GM18502 (cell line): ENCODE results near the gene PLS1.
"Not testable (repeated sequence)": the region's sequence is repeated elsewhere in the genome, so short reads cannot be mapped to it uniquely, and the experiment has no call there.

Experiments used
- ATAC-seq: cut with Tn5 transposase; IDR thresholded peaks from one replicate; pipeline ENCODE4 v1.9.1; 2021; ENCODE audit warnings: mild to moderate bottlenecking; ENCODE audit not compliant: unreplicated experiment, poor library complexity

Gene PLS1

DNA sequence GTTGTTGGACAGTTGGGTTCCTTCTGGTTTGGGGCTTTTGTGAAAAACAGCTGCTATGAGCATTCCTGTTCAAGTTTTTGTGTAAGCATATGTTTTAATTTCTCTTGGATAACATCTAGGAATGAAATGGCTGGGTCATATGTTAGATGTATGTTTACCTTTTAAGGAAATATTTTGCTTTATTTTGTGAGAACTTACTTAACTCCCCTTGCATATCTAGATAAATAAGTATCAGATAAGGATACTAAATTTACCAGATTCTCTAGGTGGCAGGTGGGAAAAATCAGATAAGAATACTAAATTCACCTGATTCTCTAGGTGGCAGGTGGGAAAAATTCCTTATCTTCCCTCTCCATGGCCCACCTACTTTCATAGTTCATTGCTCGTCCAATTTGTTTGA is 1.1 kb upstream of the PLS1 start:
- no peak for ATAC-seq

DNA sequence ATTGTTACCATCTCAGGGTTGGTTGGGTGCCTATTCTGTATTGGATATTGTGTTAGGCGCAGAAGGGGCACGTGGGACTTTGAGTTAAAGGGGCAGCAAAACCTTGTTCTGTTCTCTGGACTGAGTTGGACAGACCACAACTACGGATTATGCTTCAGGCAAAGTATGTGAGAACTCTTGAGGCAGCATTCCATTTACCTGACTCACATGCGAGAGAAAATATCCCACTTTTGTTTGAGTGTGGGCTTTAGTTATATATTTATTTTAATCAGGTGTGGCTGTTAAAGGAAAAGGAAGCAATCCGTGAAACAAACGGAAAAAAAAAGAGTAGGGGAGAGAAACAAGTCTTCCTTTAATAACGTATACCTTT is 627 bp upstream of the PLS1 start:
- ATAC-seq = no peak

DNA sequence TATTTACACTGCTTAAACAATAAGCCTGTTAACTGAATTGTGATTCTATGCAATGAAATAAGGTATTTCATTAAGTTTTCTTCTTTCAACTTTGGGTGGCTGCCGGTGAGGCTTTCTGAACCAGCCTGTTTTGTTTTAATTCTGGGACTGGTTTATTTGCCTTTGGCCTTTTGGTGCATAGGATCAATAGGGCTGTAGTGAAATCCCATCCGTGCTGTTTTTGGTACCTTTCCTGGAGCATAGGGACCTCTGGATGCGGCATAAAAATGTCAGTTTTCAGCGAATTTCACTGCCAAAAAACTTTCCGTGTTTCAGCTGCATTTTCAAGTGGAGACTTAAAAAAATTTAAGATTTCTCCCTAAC is 514 bp downstream of the PLS1 start:
- no peak for ATAC-seq

DNA sequence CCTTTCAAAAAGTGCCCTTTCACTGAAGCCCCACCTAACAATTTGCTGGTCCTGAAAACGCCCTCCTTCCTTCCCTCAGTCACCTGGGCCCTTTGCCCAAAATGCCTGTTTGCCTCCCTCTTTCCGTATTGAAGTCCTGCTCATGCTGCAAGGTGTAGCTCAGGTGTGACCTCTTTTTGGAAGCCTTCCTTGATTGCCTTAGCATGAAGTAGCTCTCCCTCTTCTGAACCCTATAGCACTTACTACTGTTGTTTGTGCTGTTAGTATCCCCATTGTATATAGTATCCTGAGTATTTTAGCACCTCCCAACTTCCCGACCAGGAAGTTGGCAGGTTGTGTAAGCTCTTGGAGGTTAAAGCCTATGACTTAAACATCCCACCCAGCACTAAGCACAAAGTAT is 1.7 kb downstream of the PLS1 start:
- ATAC-seq = no peak

DNA sequence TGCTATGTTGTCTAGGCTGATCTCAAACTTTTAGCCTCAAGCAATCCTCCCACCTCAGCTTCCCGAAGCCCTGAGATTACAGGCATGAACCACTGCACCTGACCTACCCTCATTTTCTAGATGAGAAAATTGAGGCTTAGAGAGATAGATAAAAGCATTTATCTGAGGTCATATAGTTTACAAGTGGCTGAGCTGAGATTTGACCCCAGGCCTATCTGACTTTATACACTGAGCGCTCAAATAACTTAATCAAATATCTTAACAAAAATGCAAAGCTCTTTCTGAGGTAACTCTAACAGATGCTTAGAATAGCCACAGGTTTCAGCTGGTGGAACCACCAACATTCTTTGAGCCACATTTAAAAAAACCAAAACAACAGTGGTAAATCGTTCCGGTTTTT is 5.5 kb downstream of the PLS1 start:
- ATAC-seq = no peak

DNA sequence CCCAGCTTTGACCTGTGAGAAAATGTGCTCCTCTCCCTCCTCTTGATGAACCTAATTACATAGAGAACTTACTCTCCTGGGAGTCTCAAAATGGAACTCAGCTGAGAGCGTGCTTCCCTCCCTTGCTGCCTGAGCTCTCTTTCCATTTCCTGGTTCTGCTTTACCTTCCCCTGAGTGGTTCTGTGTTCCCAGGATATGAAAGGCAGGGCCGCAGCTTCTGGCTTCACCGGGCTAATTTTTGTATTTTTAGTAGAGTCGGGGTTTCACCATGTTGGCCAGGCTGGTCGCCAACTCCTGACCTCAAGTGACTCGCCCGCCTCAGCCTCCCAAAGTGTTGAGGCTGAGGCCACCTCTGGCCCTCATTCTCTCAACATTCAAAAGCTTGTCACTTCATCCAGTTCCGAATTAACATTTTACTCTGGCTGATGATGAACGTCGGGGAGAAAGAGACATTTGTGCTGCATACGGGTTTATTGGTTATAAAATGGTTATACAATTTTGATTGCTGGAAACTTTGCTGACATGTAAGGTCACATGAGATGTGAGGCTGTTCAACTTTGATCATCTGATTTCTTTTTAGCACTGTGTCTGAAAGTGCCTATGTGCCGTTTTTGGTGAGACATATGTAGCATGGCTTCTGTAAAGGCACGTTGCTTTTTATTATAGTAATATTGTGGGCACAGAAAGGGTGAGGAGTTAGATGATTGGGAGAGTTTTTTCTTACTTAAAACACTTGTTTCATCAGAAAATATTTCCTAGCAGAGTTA is 6.6 kb downstream of the PLS1 start:
- ATAC-seq = no peak

DNA sequence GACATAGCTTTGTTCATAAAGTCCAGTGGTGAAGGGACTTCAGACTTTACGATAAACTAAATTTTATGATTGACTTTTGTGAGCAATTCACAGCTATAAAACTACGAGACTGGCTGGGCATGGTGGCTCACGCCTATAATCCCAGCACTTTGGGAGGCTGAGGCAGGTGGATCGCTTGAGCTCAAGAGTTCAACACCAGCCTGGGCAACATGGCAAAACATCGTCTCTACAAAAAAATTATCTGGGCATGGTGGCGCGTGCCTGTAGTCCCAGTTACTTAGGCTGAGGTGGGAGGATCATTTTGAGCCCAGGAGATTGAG is 7.2 kb downstream of the PLS1 start:
- ATAC-seq = not testable (repeated sequence)

DNA sequence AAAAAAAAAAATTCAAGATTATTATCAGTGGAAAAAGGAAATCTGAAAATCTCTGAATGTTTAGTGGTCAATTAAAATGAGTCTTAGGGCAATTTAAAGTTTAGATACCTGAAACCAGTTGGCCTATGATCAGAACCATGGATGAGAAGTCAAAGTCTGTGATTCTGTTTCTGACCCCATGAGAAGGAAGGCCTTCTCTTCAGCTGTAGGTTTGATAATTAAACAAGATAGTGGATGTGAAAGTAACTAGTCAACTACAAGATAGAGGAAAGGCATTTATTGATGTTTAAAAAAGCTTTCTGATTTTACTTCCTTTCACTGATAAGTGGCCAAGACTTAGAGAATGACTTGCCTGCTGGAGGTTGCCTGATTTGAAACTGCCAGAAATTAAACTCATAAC is 8.7 kb downstream of the PLS1 start:
- ATAC-seq = no peak

DNA sequence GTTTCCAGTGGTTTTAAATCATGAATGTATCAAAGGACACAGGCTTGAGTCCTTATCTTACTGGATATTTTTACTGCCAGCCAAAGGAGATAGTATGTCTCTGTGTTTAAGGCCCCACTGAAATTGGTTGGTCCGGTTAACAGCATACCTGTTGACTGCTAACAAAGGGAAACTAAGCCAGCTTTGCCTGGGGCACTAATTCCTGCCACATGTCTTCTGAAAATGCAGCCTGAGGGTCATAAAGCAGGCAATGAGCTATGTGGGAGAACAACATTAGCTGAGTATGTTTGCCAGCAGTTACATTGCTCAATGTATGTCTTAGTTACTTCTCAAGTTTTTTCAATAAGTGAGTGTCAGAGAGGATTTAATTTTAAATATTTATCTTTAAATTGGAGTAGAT is 12.4 kb downstream of the PLS1 start:
- ATAC-seq = no peak

DNA sequence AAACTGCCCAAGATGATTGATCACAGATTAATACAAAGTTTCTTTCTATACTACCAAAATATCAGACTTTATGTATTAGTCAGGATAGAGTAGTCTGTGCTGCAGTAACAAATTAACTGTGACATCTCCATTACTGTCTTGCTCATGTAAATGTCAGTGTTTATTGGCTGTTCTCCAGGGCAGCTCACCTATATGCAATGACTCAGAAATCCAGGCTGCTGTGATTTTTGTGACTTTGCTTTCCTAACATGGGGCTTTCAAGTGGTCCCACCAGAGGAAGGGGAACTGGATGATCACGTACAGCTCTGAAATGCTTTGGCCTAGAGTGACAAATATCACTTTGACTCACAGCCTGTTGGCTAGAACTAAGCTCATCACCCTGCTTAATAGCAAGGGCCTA is 12.9 kb downstream of the PLS1 start:
- ATAC-seq = no peak

DNA sequence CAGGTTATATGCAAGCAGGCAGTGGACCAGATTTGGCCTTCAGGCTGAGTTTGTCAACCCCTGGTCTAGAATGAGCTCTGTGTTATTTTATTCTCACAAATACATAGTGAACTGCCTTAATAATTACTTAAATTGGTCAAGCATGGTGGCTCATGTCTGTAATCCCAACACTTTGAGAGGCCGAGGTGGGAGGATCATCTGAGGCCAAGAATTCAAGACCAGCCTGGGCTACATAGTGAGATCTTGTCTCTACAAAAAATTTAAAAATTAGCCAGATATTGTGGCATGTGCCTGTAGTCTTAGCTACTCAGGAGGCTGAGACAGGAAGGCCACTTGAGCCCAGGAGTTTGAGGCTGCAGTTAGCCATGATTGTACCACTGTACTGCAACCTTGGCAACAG is 15.0 kb downstream of the PLS1 start:
- ATAC-seq = no peak

DNA sequence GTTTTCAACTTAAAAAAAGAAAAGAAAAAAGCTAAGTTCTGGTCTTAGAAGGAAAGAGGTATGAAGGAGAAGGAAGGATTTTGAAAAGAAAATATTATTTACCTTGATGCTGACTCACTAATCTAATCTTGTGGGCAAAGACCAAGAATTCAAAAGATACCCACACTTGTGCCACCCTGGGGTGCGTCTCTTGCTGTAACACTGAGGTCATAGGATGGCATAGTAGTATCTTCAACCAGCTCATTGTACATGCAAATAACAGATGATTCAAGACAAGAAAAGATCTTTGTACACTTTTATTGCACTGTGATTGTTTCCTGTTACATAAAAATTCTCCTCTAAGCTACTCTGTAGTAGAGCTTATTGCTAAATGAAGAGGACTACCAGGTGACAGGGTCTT is 17.3 kb downstream of the PLS1 start:
- no peak for ATAC-seq

DNA sequence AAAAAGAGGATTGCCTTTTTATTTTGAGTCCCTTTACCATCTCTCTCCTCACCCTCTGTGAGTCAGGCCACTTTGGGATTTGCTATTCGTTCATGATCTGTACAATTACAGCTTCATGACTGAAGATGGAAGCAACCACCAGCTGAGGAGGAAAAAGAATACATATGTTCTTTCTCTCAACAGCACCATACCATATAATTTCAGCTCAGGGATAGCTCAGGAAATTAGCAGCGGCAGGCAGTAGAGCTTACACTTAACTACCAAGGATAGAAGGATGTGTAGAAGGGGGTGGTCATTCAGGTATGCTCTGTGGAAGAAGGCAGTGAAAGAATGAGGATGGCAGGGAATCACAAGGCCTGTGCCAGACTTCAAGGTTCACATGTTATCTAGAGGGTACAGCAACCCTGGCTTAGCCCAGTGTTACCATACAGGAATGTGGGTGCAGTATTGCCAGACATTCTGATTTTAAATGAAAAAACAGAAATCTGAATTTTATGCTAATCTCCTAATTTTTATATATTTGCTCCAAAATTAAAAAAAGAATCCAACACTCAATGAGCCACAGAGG is 17.9 kb downstream of the PLS1 start:
- ATAC-seq = no peak

DNA sequence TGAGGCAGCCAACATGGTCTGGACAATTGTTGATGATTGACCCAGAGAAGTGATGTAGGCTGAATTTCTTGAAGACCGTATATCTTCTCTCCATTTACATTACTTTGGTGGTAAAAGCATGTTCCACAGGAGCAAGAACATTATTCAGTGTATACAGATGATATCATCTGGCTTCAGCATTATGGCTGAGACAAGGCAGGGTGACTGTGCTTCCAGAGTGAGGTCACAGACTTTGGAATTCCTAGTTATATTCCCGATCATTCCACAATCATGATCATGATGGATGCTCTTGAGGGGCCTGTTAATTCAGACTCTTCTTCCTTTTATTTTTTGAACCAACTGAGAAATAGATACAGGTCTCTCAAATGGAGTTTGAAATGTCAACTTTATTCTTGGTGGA is 19.0 kb downstream of the PLS1 start:
- ATAC-seq = no peak

DNA sequence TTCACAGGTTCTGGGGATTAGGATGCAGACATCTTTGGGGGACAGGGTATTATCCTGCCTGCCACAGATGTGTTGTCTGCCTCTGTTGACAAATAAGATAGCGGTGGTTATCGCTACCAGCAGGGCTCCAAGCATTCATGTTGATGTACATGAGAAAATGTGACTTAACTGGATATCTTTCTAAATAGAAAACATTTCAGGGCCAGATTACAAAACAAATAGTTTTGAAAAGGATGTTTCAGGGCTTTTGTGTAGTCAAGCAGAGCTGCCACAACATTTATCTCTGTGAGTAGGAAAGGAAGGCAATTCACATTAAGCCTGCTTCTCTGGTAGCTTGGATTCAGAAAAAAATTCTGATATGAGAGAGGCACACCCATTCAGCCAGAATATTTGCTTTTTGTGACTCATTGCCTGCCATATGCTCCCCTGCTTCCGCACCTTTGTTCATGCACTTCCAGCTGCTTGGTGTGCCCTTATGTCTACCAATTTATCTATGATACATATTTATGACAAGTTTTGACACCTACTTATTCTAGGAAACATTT is 22.8 kb downstream of the PLS1 start:
- no peak for ATAC-seq

DNA sequence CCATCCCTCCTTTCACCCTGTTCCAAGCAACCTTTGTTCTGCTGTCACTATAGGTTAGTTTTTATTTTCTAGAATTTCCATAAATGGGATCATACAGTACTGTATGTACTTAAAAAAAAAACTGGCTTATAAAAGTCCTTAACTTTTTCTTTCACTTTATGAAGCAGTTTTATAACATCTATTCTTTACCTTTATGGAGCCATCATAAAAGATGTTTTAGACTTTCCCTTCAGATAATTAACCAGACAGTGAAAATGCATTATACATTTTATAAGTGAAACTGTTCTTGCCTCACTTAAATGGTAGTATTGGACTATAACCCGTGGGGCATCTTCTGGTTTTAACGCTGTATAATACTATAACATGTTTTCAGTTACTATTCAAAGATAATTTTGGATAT is 26.2 kb downstream of the PLS1 start:
- no peak for ATAC-seq

DNA sequence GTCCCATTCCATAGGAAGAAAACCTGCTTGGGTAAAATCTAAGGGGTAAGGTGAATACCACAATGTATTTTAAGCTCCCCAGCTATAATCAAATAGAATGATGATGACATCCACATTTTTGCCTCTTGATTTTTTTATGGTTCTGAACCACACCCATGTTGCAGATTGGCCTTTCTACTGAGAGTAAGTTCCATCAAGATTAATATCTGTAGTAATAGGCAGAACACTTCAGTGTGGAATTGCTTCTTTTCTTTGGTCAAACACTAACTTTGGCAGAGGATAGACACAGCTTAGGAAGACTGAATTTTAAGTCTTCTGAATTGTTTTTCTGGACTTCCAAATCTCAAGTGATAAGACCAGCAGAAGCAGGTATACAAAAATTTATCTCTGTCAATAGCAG is 27.0 kb downstream of the PLS1 start:
- ATAC-seq = no peak

DNA sequence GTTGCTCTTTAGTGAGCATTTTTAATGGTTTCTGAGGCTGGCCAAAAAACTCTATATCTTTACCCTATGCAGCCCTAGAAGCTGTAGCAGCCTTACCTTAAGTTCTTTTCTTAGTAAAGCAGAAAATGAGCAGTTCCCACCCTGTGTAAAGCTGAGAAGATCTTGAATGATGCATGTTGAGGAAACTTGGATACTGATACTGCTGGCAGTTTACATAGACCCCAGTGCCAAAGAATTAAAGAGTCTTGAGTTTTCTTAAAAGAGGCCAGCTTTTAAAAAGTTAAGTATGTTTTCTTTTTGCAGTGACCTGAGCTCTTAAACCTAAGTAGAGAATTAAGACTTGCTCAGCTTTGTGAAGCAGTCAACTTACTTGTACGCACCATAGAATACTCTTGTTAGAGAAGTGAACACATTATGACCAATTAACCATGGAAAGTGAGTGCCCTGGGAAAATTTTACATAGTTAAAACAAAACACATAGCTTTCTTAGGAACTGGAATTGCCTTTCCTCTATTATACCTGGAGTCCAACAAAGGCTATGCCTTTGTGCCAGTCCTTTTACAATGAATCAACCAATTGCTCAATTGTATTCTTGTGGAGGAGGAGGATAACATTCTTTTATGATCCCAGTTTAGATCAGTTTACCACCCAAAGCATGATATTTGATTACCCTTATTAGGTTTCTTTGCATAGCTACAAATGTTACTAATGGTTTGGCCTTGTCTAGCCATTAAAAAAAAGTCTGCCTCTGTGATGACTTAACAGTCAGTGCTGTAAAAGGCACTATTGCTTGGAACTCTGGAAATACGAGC is 28.4 kb downstream of the PLS1 start:
- ATAC-seq = no peak

DNA sequence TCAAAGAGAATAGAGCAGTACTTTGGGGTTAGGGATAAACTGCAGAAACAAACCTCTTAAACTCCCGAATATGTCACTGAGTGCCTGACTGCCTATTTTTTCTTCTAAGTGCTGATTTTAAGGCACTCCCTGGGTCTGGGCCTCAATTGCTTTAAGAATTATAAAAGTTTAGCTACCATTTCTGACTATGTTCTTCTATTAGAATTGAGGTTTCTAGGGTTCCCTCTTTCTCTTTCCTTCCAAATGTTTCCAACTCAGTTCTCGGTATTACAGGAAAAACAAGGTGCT is 28.9 kb downstream of the PLS1 start:
- ATAC-seq = no peak

DNA sequence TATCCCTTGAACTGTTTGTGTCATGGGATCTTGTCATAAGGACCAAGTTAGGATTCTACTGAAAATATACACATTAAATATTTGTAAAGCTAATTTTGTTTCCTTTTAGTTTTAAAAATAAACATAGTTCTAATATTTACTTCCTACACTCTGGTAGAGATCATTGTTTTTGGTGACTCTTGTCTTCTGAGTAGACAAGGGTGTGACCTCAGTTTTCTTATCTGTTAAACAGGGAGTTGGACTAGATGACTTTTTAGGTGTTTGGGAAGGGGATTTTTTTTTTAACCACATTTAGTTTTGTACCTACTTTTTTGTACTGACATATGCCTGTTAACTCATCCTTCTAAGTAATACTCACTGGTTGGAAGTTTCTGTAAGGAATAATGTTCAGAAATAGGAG is 30.8 kb downstream of the PLS1 start:
- no peak for ATAC-seq

DNA sequence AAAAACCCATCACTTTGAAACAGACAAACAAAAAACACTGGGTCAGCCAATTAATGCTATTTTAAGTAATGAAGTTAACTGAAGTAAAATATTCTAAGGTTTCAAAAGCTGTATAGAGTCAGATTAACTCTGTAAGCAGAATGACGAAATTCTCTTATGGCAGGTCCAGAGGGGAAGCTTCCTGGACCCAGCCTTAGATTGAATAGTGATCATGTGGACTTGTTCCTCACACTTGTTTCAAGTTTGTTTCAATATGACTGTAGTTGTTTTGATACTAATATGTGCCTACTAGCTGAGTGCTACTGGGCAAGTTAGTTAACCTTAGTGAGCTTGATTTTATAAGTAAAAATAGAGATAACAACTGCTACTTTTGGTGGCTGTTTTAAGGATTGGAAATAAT is 32.6 kb downstream of the PLS1 start:
- peak; percentile 58 for ATAC-seq

DNA sequence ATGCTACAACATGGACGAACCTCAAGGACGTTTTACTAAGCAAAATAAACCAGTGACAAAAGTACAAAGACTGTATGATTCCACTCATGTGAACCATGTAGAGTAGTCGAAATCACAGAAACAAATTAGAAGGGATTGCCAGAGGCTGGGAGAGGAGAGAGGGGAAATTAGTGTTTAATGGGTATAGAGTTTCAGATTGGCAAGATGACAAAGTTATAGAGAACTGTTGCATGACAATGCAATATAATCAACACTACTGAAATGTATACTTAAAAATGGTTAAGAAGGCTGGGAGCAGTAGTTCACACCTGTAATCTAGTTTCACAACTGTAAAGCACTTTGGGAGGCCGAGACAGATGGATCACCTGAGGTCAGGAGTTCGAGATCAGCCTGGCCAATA is 36.9 kb downstream of the PLS1 start:
- no peak for ATAC-seq
